Stimulated activated CD4-positive, alpha-beta T cell treated with anti-CD3 and anti-CD28 coated beads, Interleukin-4, amount 100 ng/mL, for 48 hours (primary cell): Measurements from ENCODE around the gene UXS1.

Experiments used
- DNase-seq, 2 donors: peaks; one replicate each; pipeline ENCODE4 v3.0.0-alpha.2; 2020; ENCODE audit warnings: low read depth in 2 of 2

UXS1 gene

GRCh38 chr2:106053116-106053515, 141.0 kb downstream of the UXS1 start:
- DNase-seq: no peak

GRCh38 chr2:106044859-106045258, 149.2 kb downstream of the UXS1 start:
- DNase-seq: no peak

- no peak for DNase-seq
Observed at GRCh38 chr2:106044021-106044420, 150.1 kb downstream of the UXS1 start.
